Measurements from ENCODE around the gene EXOC2.
A peak's percentile ranks its signal among the peaks of the same experiment; 100 is the strongest.
"Not testable (repeated sequence)": the region's sequence is repeated elsewhere in the genome, so short reads cannot be mapped to it uniquely, and the experiment has no call there.

Gene EXOC2

GRCh38 chr6:633611-634010 lies 59.3 kb downstream of the EXOC2 start:
- DNase-seq, result no peak

GRCh38 chr6:628766-629165 lies 64.2 kb downstream of the EXOC2 start:
- DNase-seq, result no peak

GRCh38 chr6:626236-626635 lies 66.7 kb downstream of the EXOC2 start:
- no peak for DNase-seq

- no peak for DNase-seq
These were observed 68.0 kb downstream of the EXOC2 start for GRCh38 chr6:624979-625378.

GRCh38 chr6:622462-622861 lies 70.5 kb downstream of the EXOC2 start:
- no peak for DNase-seq

- DNase-seq, result no peak
These were observed 71.0 kb downstream of the EXOC2 start for GRCh38 chr6:621931-622330.

GRCh38 chr6:620950-621349 lies 72.0 kb downstream of the EXOC2 start:
- DNase-seq, result no peak

GRCh38 chr6:620166-620565 lies 72.8 kb downstream of the EXOC2 start:
- no peak for DNase-seq

- DNase-seq, result peak; percentile 13
These were observed 75.4 kb downstream of the EXOC2 start for GRCh38 chr6:617456-618100.

GRCh38 chr6:613981-614380 lies 79.0 kb downstream of the EXOC2 start:
- no peak for DNase-seq

GRCh38 chr6:611928-612327 lies 81.0 kb downstream of the EXOC2 start:
- no peak for DNase-seq

- no peak for DNase-seq
These were observed 82.1 kb downstream of the EXOC2 start for GRCh38 chr6:610882-611281.

GRCh38 chr6:609905-610304 lies 83.0 kb downstream of the EXOC2 start:
- no peak for DNase-seq

- DNase-seq, result no peak
These were observed 86.0 kb downstream of the EXOC2 start for GRCh38 chr6:606829-607379.

GRCh38 chr6:605895-606294 lies 87.0 kb downstream of the EXOC2 start:
- DNase-seq, result not testable (repeated sequence)

- no peak for DNase-seq
These were observed 88.4 kb downstream of the EXOC2 start for GRCh38 chr6:604579-604978.

GRCh38 chr6:603265-603664 lies 89.7 kb downstream of the EXOC2 start:
- DNase-seq, result no peak

- DNase-seq, result no peak
These were observed 93.1 kb downstream of the EXOC2 start for GRCh38 chr6:599576-600448.

GRCh38 chr6:593907-594212 lies 99.1 kb downstream of the EXOC2 start:
- DNase-seq, result no peak

GRCh38 chr6:593139-593906 lies 99.6 kb downstream of the EXOC2 start:
- DNase-seq, result peak; percentile 77

GRCh38 chr6:589090-589489 lies 103.8 kb downstream of the EXOC2 start:
- DNase-seq, result no peak

- DNase-seq, result no peak
These were observed 106.4 kb downstream of the EXOC2 start for GRCh38 chr6:586553-586952.

GRCh38 chr6:583635-584034 lies 109.3 kb downstream of the EXOC2 start:
- peak; percentile 31 for DNase-seq

- no peak for DNase-seq
These were observed 109.8 kb downstream of the EXOC2 start for GRCh38 chr6:583116-583515.

All from activated CD4-positive, alpha-beta T cell treated with anti-CD3 and anti-CD28 coated beads for 48 hours (primary cell).